ENCODE results near the gene NFYA. TPM values are rescaled to one million over a fixed set of nuclear protein-coding genes. Genes with fewer than 3 reads are reported as not detected.
A peak's percentile ranks its signal among the peaks of the same experiment; 100 is the strongest.

Gene NFYA
- total and polyA plus RNA-seq, 2 of the 13 experiments (the other 11 are each of a cell fraction or from before 2014, with no cell fraction given) = 16.0 to 22.9 TPM

DNA sequence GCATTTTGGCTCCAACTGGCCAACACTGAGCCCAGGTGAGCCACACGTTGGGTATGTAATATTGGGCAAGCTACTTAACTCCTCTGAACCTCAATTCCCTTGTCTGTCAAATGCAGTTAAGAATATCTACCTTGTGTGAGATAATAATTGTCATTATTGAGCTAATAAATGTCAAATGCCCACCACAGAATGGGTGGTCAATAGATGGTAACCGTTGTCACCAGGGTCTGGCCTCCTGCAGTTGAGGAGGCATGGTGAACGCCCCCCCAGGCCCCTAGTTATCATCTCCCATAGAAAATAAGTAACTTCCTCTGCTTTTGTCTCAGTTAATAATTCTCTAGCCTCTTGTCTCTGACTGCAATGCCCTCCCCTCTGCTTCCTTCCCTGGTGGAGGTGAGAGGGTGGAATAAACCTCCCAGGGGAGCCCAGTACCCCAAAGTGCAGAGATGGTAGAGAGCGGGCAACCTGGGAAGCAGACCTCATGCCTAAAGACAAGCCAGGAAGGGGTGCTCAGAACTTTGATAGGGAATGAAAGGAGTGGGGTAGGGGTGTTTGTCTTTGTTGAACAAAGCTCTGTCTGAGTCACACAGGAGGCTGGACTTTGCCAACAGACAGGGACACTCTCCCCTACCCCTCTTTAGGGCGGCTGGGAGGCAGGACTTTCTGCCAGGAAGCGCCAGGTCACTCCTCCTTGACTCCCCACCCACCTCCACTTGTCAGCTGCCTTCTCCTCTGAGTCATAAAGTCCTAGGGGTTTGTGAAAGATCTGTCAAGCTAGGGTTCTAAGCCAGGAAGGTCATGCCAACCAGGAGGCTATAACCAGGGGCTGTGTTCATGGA is 32.5 kb upstream of the NFYA start (continued):
- no peak for TF ChIP-seq JARID2 (CRISPR knock-in tag; IDR thresholded peaks at IDR 0.05; ENCODE audit: insufficient replicate concordance)
- peak; percentile 84 for TF ChIP-seq BRD4 (CRISPR knock-in tag; IDR thresholded peaks at IDR 0.05)
- TF ChIP-seq, protein P1, sequence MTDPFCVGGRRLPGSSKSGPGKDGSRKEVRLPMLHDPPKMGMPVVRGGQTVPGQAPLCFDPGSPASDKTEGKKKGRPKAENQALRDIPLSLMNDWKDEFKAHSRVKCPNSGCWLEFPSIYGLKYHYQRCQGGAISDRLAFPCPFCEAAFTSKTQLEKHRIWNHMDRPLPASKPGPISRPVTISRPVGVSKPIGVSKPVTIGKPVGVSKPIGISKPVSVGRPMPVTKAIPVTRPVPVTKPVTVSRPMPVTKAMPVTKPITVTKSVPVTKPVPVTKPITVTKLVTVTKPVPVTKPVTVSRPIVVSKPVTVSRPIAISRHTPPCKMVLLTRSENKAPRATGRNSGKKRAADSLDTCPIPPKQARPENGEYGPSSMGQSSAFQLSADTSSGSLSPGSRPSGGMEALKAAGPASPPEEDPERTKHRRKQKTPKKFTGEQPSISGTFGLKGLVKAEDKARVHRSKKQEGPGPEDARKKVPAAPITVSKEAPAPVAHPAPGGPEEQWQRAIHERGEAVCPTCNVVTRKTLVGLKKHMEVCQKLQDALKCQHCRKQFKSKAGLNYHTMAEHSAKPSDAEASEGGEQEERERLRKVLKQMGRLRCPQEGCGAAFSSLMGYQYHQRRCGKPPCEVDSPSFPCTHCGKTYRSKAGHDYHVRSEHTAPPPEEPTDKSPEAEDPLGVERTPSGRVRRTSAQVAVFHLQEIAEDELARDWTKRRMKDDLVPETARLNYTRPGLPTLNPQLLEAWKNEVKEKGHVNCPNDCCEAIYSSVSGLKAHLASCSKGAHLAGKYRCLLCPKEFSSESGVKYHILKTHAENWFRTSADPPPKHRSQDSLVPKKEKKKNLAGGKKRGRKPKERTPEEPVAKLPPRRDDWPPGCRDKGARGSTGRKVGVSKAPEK (CRISPR knock-in tag; IDR thresholded peaks at IDR 0.05; ENCODE audit: borderline replicate concordance) = no peak
- TF ChIP-seq ZBTB42 (CRISPR knock-in tag; IDR thresholded peaks at IDR 0.05) = 0 out of 2 replicates have a peak, but pooled peaks have one; percentile 1
- TF ChIP-seq ZNF224 (CRISPR knock-in tag; IDR thresholded peaks at IDR 0.05) = no peak; the same call in 1 of the 2 replicates
- TF ChIP-seq ZMAT3 (CRISPR knock-in tag; conservative IDR thresholded peaks at IDR 0.05) = peak; percentile 79
- TF ChIP-seq REL (CRISPR knock-in tag; conservative IDR thresholded peaks at IDR 0.05) = no peak
- TF ChIP-seq CBX5 (CRISPR knock-in tag; IDR thresholded peaks at IDR 0.05; ENCODE audit: borderline replicate concordance) = peak; percentile 36; the same call in 1 of the 2 replicates
- TF ChIP-seq, protein P2, sequence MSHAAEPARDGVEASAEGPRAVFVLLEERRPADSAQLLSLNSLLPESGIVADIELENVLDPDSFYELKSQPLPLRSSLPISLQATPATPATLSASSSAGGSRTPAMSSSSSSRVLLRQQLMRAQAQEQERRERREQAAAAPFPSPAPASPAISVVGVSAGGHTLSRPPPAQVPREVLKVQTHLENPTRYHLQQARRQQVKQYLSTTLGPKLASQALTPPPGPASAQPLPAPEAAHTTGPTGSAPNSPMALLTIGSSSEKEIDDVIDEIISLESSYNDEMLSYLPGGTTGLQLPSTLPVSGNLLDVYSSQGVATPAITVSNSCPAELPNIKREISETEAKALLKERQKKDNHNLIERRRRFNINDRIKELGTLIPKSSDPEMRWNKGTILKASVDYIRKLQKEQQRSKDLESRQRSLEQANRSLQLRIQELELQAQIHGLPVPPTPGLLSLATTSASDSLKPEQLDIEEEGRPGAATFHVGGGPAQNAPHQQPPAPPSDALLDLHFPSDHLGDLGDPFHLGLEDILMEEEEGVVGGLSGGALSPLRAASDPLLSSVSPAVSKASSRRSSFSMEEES (CRISPR knock-in tag; IDR thresholded peaks at IDR 0.05) = peak; percentile 93
- no peak for TF ChIP-seq MBNL3 (CRISPR knock-in tag; conservative IDR thresholded peaks at IDR 0.05)
- peak; percentile 79 for TF ChIP-seq IRF2 (CRISPR knock-in tag; IDR thresholded peaks at IDR 0.05)
- TF ChIP-seq, protein P3, sequence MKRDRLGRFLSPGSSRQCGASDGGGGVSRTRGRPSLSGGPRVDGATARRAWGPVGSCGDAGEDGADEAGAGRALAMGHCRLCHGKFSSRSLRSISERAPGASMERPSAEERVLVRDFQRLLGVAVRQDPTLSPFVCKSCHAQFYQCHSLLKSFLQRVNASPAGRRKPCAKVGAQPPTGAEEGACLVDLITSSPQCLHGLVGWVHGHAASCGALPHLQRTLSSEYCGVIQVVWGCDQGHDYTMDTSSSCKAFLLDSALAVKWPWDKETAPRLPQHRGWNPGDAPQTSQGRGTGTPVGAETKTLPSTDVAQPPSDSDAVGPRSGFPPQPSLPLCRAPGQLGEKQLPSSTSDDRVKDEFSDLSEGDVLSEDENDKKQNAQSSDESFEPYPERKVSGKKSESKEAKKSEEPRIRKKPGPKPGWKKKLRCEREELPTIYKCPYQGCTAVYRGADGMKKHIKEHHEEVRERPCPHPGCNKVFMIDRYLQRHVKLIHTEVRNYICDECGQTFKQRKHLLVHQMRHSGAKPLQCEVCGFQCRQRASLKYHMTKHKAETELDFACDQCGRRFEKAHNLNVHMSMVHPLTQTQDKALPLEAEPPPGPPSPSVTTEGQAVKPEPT (CRISPR knock-in tag; IDR thresholded peaks at IDR 0.05; ENCODE audit: low read depth) = no peak; the same call in 1 of the 2 replicates
- no peak for TF ChIP-seq ATF1 (CRISPR knock-in tag; IDR thresholded peaks at IDR 0.05)
- TF ChIP-seq TSC22D2 (CRISPR knock-in tag; IDR thresholded peaks at IDR 0.05; ENCODE audit: borderline replicate concordance) = no peak
- TF ChIP-seq ZNF567 (CRISPR knock-in tag; IDR thresholded peaks at IDR 0.05; ENCODE audit: borderline replicate concordance) = no peak
- no peak for TF ChIP-seq SP2 (CRISPR knock-in tag; IDR thresholded peaks at IDR 0.05)
- no peak for TF ChIP-seq ZBTB21 (CRISPR knock-in tag; IDR thresholded peaks at IDR 0.05)
- TF ChIP-seq SP5 (CRISPR knock-in tag; IDR thresholded peaks at IDR 0.05; ENCODE audit: borderline replicate concordance, low read depth) = peak; percentile 85
- 0 out of 2 replicates have a peak, but pooled peaks have one; percentile 73 for TF ChIP-seq ZNF33B (CRISPR knock-in tag; IDR thresholded peaks at IDR 0.05)
- TF ChIP-seq ZNF329 (CRISPR knock-in tag; IDR thresholded peaks at IDR 0.05; ENCODE audit: low read depth) = no peak
